HepG2 (cell line): ENCODE data around the gene YWHAB. TPM values are rescaled to one million over a fixed set of nuclear protein-coding genes. Genes with fewer than 3 reads are reported as not detected.
A peak's percentile ranks its signal among the peaks of the same experiment; 100 is the strongest.

Experiments used
- ATAD3A ChIP-seq: sonication (generic); formaldehyde crosslinking; IDR thresholded peaks from 2 replicates; pipeline ENCODE4 v1.4.0; 2020; ENCODE audit warnings: missing genetic modification reagents
- FOXJ3 ChIP-seq: sonication (generic); formaldehyde crosslinking; IDR thresholded peaks from 2 replicates; pipeline ENCODE4 v1.4.0; 2020; ENCODE audit warnings: missing genetic modification reagents, mild to moderate bottlenecking, borderline replicate concordance
- KDM1A ChIP-seq: IDR thresholded peaks from 2 replicates; pipeline ENCODE4 v1.6.1; 2016; ENCODE audit warnings: missing compliant biosample characterization
- NCOA2 ChIP-seq: sonication (generic); formaldehyde crosslinking; IDR thresholded peaks from 2 replicates; pipeline ENCODE4 v1.8.0; 2022; ENCODE audit warnings: inconsistent platforms
- PPARG ChIP-seq: conservative IDR thresholded peaks from 2 replicates; pipeline ENCODE4 v1.6.1; 2016; ENCODE audit warnings: missing biosample characterization, missing genetic modification reagents
- SMAD1 ChIP-seq: sonication (generic); formaldehyde crosslinking; IDR thresholded peaks from 2 replicates; pipeline ENCODE4 v1.4.0; 2020; ENCODE audit warnings: missing genetic modification reagents, low read depth, mild to moderate bottlenecking, borderline replicate concordance
- SP1 ChIP-seq, 2 experiments: fragments of 450-650 bp in 1 of 2; sonication (generic) in 1 of 2; formaldehyde crosslinking in 1 of 2; IDR thresholded peaks; 2 replicates each; pipeline versions ENCODE4 v1.4.0 to v1.6.1; 2016 to 2020; ENCODE audit warnings: missing genetic modification reagents in 1 of 2
- TCF7L2 ChIP-seq: IDR thresholded peaks from 2 replicates; pipeline ENCODE4 v1.6.1; 2011; ENCODE audit warnings: mild to moderate bottlenecking, low read depth, low read length, moderate library complexity
- YEATS2 ChIP-seq: sonication (generic); formaldehyde crosslinking; IDR thresholded peaks from 2 replicates; pipeline ENCODE4 v1.4.0; 2020; ENCODE audit warnings: missing genetic modification reagents, borderline replicate concordance
- ZNF224 ChIP-seq: sonication (generic); formaldehyde crosslinking; IDR thresholded peaks from 2 replicates; pipeline ENCODE4 v1.5.0; 2020; ENCODE audit warnings: mild to moderate bottlenecking, missing genetic modification reagents
- ZNF501 ChIP-seq: sonication (generic); formaldehyde crosslinking; IDR thresholded peaks from 2 replicates; pipeline ENCODE4 v1.5.1; 2020; ENCODE audit warnings: mild to moderate bottlenecking, moderate library complexity, missing genetic modification reagents
- ZNF672 ChIP-seq: sonication (generic); formaldehyde crosslinking; IDR thresholded peaks from 2 replicates; pipeline ENCODE4 v1.8.1; 2022; ENCODE audit warnings: missing genetic modification reagents
- ZNF75D ChIP-seq: sonication (generic); formaldehyde crosslinking; IDR thresholded peaks from 2 replicates; pipeline ENCODE4 v1.8.1; 2023; ENCODE audit warnings: missing genetic modification reagents, mild to moderate bottlenecking, borderline replicate concordance
- ZNF768 ChIP-seq: sonication (generic); formaldehyde crosslinking; IDR thresholded peaks from 2 replicates; pipeline ENCODE4 v1.4.0; 2020; ENCODE audit warnings: missing genetic modification reagents
- polyA plus RNA-seq, 8 experiments: library from polyadenylated mRNA; depleted of rRNA in 3 of 8; stranded (reverse) in 7 of 8; unstranded in 1 of 8; fragments of >200 nt; fragmentation: Illumina TruSeq in 4 of 8; extraction: Trizol in 4 of 8; gene quantifications; 2 replicates each; pipeline versions ENCODE4 v1.2.1 to v1.2.3, GENCODE V29; 2011 to 2016; ENCODE audit warnings: low read depth in 4 of 8, missing spikeins in 1 of 8, mixed read lengths in 1 of 8; ENCODE audit not compliant: insufficient read depth in 1 of 8
- total RNA-seq, 5 experiments: library from RNA; depleted of rRNA; stranded (reverse); fragments of >200 nt; fragmentation: Illumina TruSeq; extraction: Trizol; gene quantifications; 2 replicates each; pipeline ENCODE4 v1.2.3, GENCODE V29; 2016; ENCODE audit warnings: low read depth in 1 of 5
- TF ChIP-seq, protein P1 (sequence below): sonication (generic); formaldehyde crosslinking; IDR thresholded peaks from 2 replicates; pipeline ENCODE4 v1.4.0; 2020; ENCODE audit warnings: missing genetic modification reagents, borderline replicate concordance
- TF ChIP-seq, protein P2 (sequence below): sonication (generic); formaldehyde crosslinking; IDR thresholded peaks from 2 replicates; pipeline ENCODE4 v1.4.0; 2020; ENCODE audit warnings: missing genetic modification reagents, borderline replicate concordance
- TF ChIP-seq, protein P3 (sequence below): sonication (generic); formaldehyde crosslinking; IDR thresholded peaks from 2 replicates; pipeline ENCODE4 v1.4.0; 2020; ENCODE audit warnings: missing genetic modification reagents, borderline replicate concordance

Gene YWHAB
- total and polyA plus RNA-seq, 2 of the 13 experiments (the other 11 are each of a cell fraction or from before 2014, with no cell fraction given), result 77.2 to 121 TPM

DNA sequence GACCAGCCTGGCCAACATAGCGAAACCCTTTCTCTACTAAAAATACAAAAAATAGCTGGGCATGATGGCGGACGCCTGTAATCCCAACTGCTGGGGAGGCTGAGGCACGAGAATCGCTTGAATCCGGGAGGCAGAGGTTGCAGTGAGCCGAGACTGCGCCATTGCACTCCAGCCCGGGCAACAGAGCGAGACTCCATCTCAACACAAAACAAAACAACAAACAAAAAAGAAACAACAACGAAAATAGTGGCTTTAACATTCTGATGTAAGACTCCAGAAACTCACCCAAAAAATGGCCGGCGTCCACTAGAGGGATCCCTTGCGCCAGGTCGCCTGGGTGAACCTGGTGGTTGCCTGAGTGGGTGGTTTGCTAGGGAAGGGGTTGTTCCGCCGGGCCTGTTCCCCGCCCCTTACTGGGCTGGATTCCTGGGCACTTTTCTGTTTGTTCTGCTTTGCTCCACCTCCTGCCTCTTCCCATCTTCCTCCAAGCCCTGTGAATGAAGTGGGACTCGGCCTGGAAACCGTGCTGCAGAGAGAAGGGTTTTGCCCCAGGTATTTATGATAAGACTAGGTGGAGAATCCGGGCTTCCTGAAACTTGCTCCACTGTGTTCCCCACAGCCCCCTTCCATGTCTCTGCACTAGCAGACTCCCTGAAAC lies 25.9 kb downstream of the YWHAB start (continued):
- TF ChIP-seq, protein P1, sequence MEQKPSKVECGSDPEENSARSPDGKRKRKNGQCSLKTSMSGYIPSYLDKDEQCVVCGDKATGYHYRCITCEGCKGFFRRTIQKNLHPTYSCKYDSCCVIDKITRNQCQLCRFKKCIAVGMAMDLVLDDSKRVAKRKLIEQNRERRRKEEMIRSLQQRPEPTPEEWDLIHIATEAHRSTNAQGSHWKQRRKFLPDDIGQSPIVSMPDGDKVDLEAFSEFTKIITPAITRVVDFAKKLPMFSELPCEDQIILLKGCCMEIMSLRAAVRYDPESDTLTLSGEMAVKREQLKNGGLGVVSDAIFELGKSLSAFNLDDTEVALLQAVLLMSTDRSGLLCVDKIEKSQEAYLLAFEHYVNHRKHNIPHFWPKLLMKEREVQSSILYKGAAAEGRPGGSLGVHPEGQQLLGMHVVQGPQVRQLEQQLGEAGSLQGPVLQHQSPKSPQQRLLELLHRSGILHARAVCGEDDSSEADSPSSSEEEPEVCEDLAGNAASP (CRISPR knock-in tag), result peak; percentile 69; the same call in 1 of the 2 replicates
- TF ChIP-seq, protein P2, sequence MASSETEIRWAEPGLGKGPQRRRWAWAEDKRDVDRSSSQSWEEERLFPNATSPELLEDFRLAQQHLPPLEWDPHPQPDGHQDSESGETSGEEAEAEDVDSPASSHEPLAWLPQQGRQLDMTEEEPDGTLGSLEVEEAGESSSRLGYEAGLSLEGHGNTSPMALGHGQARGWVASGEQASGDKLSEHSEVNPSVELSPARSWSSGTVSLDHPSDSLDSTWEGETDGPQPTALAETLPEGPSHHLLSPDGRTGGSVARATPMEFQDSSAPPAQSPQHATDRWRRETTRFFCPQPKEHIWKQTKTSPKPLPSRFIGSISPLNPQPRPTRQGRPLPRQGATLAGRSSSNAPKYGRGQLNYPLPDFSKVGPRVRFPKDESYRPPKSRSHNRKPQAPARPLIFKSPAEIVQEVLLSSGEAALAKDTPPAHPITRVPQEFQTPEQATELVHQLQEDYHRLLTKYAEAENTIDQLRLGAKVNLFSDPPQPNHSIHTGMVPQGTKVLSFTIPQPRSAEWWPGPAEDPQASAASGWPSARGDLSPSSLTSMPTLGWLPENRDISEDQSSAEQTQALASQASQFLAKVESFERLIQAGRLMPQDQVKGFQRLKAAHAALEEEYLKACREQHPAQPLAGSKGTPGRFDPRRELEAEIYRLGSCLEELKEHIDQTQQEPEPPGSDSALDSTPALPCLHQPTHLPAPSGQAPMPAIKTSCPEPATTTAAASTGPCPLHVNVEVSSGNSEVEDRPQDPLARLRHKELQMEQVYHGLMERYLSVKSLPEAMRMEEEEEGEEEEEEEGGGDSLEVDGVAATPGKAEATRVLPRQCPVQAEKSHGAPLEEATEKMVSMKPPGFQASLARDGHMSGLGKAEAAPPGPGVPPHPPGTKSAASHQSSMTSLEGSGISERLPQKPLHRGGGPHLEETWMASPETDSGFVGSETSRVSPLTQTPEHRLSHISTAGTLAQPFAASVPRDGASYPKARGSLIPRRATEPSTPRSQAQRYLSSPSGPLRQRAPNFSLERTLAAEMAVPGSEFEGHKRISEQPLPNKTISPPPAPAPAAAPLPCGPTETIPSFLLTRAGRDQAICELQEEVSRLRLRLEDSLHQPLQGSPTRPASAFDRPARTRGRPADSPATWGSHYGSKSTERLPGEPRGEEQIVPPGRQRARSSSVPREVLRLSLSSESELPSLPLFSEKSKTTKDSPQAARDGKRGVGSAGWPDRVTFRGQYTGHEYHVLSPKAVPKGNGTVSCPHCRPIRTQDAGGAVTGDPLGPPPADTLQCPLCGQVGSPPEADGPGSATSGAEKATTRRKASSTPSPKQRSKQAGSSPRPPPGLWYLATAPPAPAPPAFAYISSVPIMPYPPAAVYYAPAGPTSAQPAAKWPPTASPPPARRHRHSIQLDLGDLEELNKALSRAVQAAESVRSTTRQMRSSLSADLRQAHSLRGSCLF, result peak; percentile 43
- TF ChIP-seq NCOA2 (no peak; the same call in 1 of the 2 replicates), FOXJ3 (0 out of 2 replicates have a peak, but pooled peaks have one; percentile 27), TCF7L2 (no peak), PPARG (CRISPR knock-in tag) (0 out of 2 replicates have a peak, but pooled peaks have one; percentile 20), KDM1A (no peak), ZNF501 (CRISPR knock-in tag) (peak; percentile 67; the same call in 1 of the 2 replicates), ZNF75D (CRISPR knock-in tag) (no peak), ZNF224 (no peak), SP1 (IDR thresholded peaks at IDR 0.05) (no peak), SP1 (CRISPR knock-in tag; IDR thresholded peaks at IDR 0.05) (peak; percentile 80), ZNF672 (CRISPR knock-in tag) (no peak), YEATS2 (CRISPR knock-in tag) (peak; percentile 79; the same call in 1 of the 2 replicates), ZNF768 (0 out of 2 replicates have a peak, but pooled peaks have one; percentile 29), SMAD1 (no peak), ATAD3A (CRISPR knock-in tag) (no peak)
- TF ChIP-seq, protein P3, sequence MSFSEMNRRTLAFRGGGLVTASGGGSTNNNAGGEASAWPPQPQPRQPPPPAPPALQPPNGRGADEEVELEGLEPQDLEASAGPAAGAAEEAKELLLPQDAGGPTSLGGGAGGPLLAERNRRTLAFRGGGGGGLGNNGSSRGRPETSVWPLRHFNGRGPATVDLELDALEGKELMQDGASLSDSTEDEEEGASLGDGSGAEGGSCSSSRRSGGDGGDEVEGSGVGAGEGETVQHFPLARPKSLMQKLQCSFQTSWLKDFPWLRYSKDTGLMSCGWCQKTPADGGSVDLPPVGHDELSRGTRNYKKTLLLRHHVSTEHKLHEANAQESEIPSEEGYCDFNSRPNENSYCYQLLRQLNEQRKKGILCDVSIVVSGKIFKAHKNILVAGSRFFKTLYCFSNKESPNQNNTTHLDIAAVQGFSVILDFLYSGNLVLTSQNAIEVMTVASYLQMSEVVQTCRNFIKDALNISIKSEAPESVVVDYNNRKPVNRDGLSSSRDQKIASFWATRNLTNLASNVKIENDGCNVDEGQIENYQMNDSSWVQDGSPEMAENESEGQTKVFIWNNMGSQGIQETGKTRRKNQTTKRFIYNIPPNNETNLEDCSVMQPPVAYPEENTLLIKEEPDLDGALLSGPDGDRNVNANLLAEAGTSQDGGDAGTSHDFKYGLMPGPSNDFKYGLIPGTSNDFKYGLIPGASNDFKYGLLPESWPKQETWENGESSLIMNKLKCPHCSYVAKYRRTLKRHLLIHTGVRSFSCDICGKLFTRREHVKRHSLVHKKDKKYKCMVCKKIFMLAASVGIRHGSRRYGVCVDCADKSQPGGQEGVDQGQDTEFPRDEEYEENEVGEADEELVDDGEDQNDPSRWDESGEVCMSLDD (CRISPR knock-in tag), result no peak
